Chondrocyte (in vitro differentiated cells): ENCODE results near the gene TIMMDC1. TPM values are rescaled to one million over a fixed set of nuclear protein-coding genes. Genes with fewer than 3 reads are reported as not detected.

Experiments
- DNase-seq: peaks from one replicate; pipeline ENCODE4 v3.0.0; 2021; ENCODE audit warnings: mixed read lengths, low spot score
- H3K27ac Mint-ChIP-seq: one replicate; pipeline ENCODE4 v1.8.0; 2021; ENCODE audit warnings: mild to moderate bottlenecking, moderate library complexity, mixed read lengths; ENCODE audit not compliant: unreplicated experiment
- H3K27me3 Mint-ChIP-seq: 2 replicates; pipeline ENCODE4 v1.8.0; 2021; ENCODE audit warnings: low read depth, mixed read lengths
- H3K36me3 Mint-ChIP-seq: 2 replicates; pipeline ENCODE4 v1.8.0; 2021; ENCODE audit warnings: low read depth, mixed read lengths
- H3K4me1 Mint-ChIP-seq: 2 replicates; pipeline ENCODE4 v1.8.0; 2021; ENCODE audit warnings: low read depth, mild to moderate bottlenecking, mixed read lengths
- H3K4me3 Mint-ChIP-seq: one replicate; pipeline ENCODE4 v1.8.0; 2021; ENCODE audit warnings: mild to moderate bottlenecking, moderate library complexity, mixed read lengths; ENCODE audit not compliant: unreplicated experiment
- H3K9me3 Mint-ChIP-seq: 2 replicates; pipeline ENCODE4 v1.8.0; 2021; ENCODE audit warnings: low read depth, mixed read lengths
- long read RNA-seq: library from polyadenylated mRNA; stranded (forward); transcript quantifications from one replicate; pipeline ENCODE4 v2.0.0, GENCODE V29; 2021
- total RNA-seq: library from RNA; stranded (reverse); gene quantifications from 3 replicates; pipeline ENCODE4 v1.2.1, GENCODE V29; 2021
- TF ChIP-seq, protein P1 (sequence below): fragments of 200-600 bp; sonication (generic); IDR thresholded peaks from 2 replicates; pipeline ENCODE4 v1.5.0; 2021; ENCODE audit warnings: antibody characterized with exemption, mild to moderate bottlenecking, moderate library complexity

TIMMDC1 gene, protein sequence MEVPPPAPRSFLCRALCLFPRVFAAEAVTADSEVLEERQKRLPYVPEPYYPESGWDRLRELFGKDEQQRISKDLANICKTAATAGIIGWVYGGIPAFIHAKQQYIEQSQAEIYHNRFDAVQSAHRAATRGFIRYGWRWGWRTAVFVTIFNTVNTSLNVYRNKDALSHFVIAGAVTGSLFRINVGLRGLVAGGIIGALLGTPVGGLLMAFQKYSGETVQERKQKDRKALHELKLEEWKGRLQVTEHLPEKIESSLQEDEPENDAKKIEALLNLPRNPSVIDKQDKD
- 88.8 to 112 TPM (median 94.8 TPM) in 3 replicates for total RNA-seq
- long read RNA-seq, transcript TIMMDC1-208 (7 exons, 2,394 nt), result major isoform, 47 of 63 reads
- long read RNA-seq, partial matches to known transcripts, result 5 of 63 reads
- long read RNA-seq, other reads (novel, unspliced or antisense), result 10 of 63 reads

DNA sequence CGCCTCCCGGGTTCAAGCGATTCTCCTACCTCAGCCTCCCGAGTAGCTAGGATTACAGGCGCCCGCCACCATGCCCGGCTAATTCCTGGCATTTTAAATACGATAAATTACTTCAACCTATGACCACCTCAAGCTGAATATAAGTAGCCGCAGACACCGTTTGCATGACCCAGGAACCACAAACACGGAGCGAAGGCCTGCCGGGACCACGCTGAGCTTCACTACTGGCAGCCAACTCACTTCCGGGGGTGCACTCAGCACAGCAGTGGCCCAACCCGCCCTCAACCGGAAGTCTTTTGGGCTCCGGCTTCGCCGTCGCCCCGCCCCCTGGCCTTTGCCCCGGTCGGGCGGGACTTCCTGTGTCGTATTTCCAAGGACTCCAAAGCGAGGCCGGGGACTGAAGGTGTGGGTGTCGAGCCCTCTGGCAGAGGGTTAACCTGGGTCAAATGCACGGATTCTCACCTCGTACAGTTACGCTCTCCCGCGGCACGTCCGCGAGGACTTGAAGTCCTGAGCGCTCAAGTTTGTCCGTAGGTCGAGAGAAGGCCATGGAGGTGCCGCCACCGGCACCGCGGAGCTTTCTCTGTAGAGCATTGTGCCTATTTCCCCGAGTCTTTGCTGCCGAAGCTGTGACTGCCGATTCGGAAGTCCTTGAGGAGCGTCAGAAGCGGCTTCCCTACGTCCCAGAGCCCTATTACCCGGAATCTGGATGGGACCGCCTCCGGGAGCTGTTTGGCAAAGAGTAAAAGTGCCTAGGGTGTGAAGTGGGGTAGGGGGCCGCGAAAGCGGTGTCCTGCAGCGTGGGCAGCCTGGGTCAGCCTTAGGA lies at the start of gene TIMMDC1:
Gene TIMMDC1 (plus strand): TSS at position 362 of the 826 bp plus-strand sequence. CDS start 187 bp downstream, at position 549.
- H3K9me3 Mint-ChIP-seq, result no peaks in the 10 kb centered on the region
- peak within 1 kb of the TSS; percentile 99 for H3K27ac Mint-ChIP-seq
- TF ChIP-seq, protein P1, sequence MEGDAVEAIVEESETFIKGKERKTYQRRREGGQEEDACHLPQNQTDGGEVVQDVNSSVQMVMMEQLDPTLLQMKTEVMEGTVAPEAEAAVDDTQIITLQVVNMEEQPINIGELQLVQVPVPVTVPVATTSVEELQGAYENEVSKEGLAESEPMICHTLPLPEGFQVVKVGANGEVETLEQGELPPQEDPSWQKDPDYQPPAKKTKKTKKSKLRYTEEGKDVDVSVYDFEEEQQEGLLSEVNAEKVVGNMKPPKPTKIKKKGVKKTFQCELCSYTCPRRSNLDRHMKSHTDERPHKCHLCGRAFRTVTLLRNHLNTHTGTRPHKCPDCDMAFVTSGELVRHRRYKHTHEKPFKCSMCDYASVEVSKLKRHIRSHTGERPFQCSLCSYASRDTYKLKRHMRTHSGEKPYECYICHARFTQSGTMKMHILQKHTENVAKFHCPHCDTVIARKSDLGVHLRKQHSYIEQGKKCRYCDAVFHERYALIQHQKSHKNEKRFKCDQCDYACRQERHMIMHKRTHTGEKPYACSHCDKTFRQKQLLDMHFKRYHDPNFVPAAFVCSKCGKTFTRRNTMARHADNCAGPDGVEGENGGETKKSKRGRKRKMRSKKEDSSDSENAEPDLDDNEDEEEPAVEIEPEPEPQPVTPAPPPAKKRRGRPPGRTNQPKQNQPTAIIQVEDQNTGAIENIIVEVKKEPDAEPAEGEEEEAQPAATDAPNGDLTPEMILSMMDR, result no peak
- no peaks in the 10 kb centered on the region for H3K27me3 Mint-ChIP-seq
- H3K4me3 Mint-ChIP-seq, result peak within 1 kb of the TSS; percentile 99
- peak; percentile 98 for DNase-seq
- no peaks in the 10 kb centered on the region for H3K36me3 Mint-ChIP-seq
- peaks cover 33% of the 10 kb centered on the region for H3K4me1 Mint-ChIP-seq

GRCh38 chr3:119453822-119454221 lies 44.5 kb upstream of the TIMMDC1 start:
- Mint-ChIP-seq H3K36me3 (peaks cover 47% of the 10 kb centered on the region), H3K4me1 (peaks cover 28% of the 10 kb centered on the region), H3K27me3 (no peaks in the 10 kb centered on the region), H3K9me3 (no peaks in the 10 kb centered on the region), H3K27ac (no peak overlapping the region), H3K4me3 (no peak overlapping the region)
- TF ChIP-seq, protein P1, result no peak
- DNase-seq, result no peak

GRCh38 chr3:119456469-119456868 lies 41.9 kb upstream of the TIMMDC1 start:
- TF ChIP-seq, protein P1, result no peak
- H3K4me1 Mint-ChIP-seq, result peaks cover 52% of the 10 kb centered on the region
- peak overlapping the region; percentile 32 for H3K27ac Mint-ChIP-seq
- no peak overlapping the region for H3K4me3 Mint-ChIP-seq
- H3K27me3 Mint-ChIP-seq, result no peaks in the 10 kb centered on the region
- no peak for DNase-seq
- H3K9me3 Mint-ChIP-seq, result no peaks in the 10 kb centered on the region
- peaks cover 45% of the 10 kb centered on the region for H3K36me3 Mint-ChIP-seq

DNA sequence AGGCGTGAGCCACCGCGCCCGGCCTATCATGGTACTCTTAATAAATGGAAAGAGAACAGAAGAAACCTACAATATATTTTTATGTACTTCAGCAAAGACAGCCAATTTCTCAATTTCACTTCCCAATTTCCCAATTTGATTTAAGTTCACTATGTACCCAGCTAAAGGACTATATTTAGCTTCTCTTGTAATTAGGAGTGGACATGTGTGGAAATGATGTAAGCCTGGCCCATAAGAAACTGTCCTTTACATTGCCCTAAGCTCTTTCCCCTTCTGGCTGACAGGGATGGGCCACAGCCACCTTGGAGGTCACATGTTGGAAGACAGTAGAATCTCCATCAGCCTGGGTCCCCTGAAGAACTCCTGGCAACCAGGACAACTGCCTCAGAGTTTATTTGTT lies 41.1 kb upstream of the TIMMDC1 start:
- DNase-seq, result no peak
- peaks cover 60% of the 10 kb centered on the region for H3K4me1 Mint-ChIP-seq
- H3K4me3 Mint-ChIP-seq, result no peak overlapping the region

More for the DNA sequence above, 41.1 kb upstream of the TIMMDC1 start:
- H3K27ac Mint-ChIP-seq, result no peak overlapping the region
- no peaks in the 10 kb centered on the region for H3K27me3 Mint-ChIP-seq
- peaks cover 43% of the 10 kb centered on the region for H3K36me3 Mint-ChIP-seq
- TF ChIP-seq, protein P1, result no peak
- H3K9me3 Mint-ChIP-seq, result no peaks in the 10 kb centered on the region
